Skeletal muscle satellite cell (primary cell): ENCODE results near the gene BOC.

Experiments
- H3K27me3 ChIP-seq: 2 replicates; pipeline ENCODE4 v1.7.0; 2013; ENCODE audit warnings: low read length; ENCODE audit not compliant: control insufficient read depth, insufficient read depth
- H3K36me3 ChIP-seq: 2 replicates; pipeline ENCODE4 v1.7.0; 2013; ENCODE audit warnings: mild to moderate bottlenecking, control low read depth, low read length; ENCODE audit not compliant: insufficient read depth
- H3K4me1 ChIP-seq: 2 replicates; pipeline ENCODE4 v1.7.0; 2013; ENCODE audit warnings: low read length; ENCODE audit not compliant: control insufficient read depth, insufficient read depth
- H3K4me2 ChIP-seq: 2 replicates; pipeline ENCODE4 v1.7.0; 2013; ENCODE audit warnings: mild to moderate bottlenecking, low read length
- H3K4me3 ChIP-seq: 2 replicates; pipeline ENCODE4 v1.7.0; 2013; ENCODE audit warnings: low read length
- H3K9ac ChIP-seq: 2 replicates; pipeline ENCODE4 v1.7.0; 2013; ENCODE audit warnings: mild to moderate bottlenecking, low read depth, low read length, moderate library complexity
- H3K9me3 ChIP-seq: replicated peaks from 2 replicates; pipeline ENCODE4 v1.7.0; 2013; ENCODE audit warnings: mild to moderate bottlenecking, control low read depth, low read length

BOC gene

DNA sequence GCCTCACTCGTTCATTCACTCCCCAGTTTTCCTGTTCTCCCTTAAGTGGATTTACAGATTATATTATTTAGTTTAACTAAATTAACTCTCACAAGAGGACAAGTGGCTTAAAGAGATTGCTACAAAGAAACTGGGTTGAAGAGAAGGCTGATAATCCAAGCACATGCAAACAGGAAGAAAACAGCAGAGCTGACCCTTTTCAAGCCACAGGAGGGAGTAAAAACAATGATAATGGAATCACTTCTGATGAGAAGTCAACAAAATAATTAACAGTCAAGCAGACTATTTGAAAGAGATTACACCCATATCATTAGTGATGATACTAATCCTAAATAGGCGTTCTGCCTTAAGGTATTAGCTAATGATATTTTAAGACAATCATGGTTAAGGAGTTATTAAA lies 31.7 kb downstream of the BOC start:
- Histone ChIP-seq H3K4me3 (no peak overlapping the region), H3K4me1 (peaks cover 40% of the 10 kb centered on the region), H3K9ac (no peak overlapping the region), H3K36me3 (no peaks in the 10 kb centered on the region), H3K4me2 (no peak overlapping the region), H3K27me3 (no peaks in the 10 kb centered on the region), H3K9me3 (no peaks in the 10 kb centered on the region)

DNA sequence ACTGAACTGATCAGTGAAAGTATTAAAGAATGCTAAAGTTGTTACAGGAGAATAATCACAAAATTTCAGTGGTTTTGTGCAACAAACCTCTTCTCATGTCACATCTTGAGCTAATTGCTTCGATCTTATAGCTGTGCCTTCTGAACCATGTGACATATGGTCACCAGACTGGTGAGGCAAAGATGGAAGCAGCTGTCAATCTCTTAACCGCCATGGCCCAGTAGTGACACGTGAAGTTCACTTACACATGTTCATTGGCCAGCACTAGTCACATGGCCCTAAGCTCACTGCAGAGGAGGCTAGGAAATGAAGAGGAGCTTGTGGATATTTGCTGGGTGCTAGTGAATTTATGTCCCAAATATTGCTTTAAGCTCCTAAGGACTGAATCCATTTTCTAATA lies 32.5 kb downstream of the BOC start:
- Histone ChIP-seq H3K36me3 (no peaks in the 10 kb centered on the region), H3K27me3 (no peaks in the 10 kb centered on the region), H3K4me1 (peaks cover 45% of the 10 kb centered on the region)

DNA sequence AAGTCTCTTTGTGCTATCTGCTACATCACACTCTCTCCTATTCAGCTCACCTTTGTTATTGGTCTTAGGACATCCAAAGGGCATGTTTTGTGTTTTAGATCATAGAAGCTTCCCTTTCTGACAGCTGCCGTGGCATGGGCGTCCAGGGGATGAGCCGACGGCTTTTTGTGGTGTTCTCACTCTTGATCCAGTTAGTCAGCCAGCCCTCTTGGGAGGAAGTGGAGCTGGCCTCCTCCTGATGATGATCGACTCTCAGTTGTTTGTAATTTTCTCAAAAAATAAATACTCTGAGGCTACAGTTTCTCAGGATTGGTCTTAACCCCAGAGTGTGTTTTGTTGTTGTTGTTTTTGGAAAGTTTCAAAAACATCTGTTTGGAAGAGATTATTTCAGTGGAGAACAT lies 34.4 kb downstream of the BOC start:
- peak overlapping the region; percentile 10 for H3K9ac ChIP-seq

More for the DNA sequence above, 32.5 kb downstream of the BOC start:
- Histone ChIP-seq H3K9me3 (no peaks in the 10 kb centered on the region), H3K4me2 (no peak overlapping the region), H3K4me3 (no peak overlapping the region), H3K9ac (no peak overlapping the region)

DNA sequence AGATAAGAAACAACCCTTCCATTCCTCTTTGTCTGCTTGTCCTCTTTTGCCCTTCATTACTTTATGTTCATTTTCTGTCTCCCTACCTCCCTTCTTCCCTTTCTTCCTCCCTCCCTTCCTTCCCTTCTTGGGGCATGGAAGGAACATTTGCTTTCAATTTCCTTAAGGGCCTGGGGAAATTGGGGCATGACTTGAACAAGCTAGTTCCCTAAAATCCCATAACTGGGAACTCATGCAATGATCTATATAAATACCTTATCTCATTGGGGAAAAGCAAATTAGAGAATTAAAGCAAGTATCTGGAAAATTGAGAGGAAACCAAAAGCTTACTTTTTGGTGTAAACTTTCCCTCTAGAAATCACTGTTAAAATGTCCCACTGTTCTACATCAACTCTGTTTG lies 35.7 kb downstream of the BOC start:
- peaks cover 45% of the 10 kb centered on the region for H3K4me1 ChIP-seq
- H3K9ac ChIP-seq, result no peak overlapping the region
- H3K4me2 ChIP-seq, result no peak overlapping the region

More for the DNA sequence above, 34.4 kb downstream of the BOC start:
- Histone ChIP-seq H3K4me1 (peaks cover 58% of the 10 kb centered on the region), H3K4me3 (no peak overlapping the region), H3K4me2 (peak overlapping the region; percentile 32), H3K9me3 (no peaks in the 10 kb centered on the region), H3K27me3 (no peaks in the 10 kb centered on the region), H3K36me3 (no peaks in the 10 kb centered on the region)

DNA sequence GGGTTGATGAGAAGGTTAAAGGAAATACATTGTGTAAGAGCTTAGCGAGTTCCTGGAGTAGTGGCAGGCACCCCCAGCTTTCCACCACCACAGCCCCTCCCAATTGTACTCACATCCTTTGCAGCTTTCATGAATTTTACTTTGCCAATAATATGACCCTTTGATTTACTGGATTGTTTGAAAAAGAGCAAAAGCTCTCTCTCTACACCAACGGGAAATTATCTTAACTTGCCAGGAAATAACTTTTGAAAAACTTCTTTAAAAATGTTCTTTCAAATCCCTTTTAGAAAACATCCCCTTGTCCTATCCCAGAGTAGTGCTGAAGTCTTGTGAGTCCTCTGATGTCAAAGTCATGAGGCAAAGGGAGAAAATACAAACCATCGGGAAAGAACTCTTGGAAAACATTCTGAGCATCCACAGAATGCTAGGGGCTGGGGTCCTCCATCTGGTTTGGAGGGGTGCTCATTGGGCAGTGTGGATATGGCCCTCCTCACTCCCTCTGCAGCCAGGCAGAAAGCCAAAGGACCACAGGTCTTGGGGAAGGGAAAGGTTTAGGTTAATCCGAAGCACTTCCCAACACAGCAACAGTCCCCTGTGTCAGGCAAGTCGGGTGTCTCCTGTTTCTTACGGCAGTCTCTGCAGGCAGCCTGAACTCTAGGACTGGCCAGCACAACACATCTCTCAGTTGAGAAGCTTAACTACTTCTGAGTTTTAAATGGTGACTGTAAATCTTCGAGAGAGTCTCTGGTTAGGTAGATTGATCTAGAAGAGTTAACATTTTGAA lies 36.5 kb downstream of the BOC start:
- Histone ChIP-seq H3K4me2 (no peak overlapping the region), H3K9ac (no peak overlapping the region), H3K4me1 (peaks cover 38% of the 10 kb centered on the region)

More for the DNA sequence above, 35.7 kb downstream of the BOC start:
- no peak overlapping the region for H3K4me3 ChIP-seq
- no peaks in the 10 kb centered on the region for H3K9me3 ChIP-seq
- H3K27me3 ChIP-seq, result no peaks in the 10 kb centered on the region
- H3K36me3 ChIP-seq, result no peaks in the 10 kb centered on the region

DNA sequence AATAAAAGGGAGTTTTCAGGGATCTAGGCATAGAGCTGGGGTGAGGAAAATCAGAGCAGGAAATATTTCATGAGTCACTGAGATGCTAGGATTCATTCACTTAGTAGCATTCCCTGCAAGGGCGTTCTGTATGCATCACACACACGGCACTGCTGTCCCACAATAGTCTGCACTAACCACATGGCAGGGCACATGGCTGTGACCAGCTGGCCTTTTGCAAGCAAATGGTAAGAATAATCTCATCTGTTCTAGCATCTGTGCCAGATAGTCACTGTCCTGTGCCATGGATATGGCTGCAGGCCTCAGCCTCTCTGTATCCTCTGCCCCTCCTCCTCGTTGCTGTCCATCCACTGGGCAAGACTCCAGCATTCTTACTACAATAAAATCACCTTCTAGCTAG lies 37.8 kb downstream of the BOC start:
- H3K4me3 ChIP-seq, result no peak overlapping the region
- peaks cover 38% of the 10 kb centered on the region for H3K4me1 ChIP-seq
- H3K9ac ChIP-seq, result peak overlapping the region; percentile 46
- no peaks in the 10 kb centered on the region for H3K36me3 ChIP-seq
- no peaks in the 10 kb centered on the region for H3K9me3 ChIP-seq
- H3K4me2 ChIP-seq, result peak overlapping the region; percentile 22
- no peaks in the 10 kb centered on the region for H3K27me3 ChIP-seq

More for the DNA sequence above, 36.5 kb downstream of the BOC start:
- H3K27me3 ChIP-seq, result no peaks in the 10 kb centered on the region
- H3K36me3 ChIP-seq, result no peaks in the 10 kb centered on the region
- H3K9me3 ChIP-seq, result no peaks in the 10 kb centered on the region
- no peak overlapping the region for H3K4me3 ChIP-seq

DNA sequence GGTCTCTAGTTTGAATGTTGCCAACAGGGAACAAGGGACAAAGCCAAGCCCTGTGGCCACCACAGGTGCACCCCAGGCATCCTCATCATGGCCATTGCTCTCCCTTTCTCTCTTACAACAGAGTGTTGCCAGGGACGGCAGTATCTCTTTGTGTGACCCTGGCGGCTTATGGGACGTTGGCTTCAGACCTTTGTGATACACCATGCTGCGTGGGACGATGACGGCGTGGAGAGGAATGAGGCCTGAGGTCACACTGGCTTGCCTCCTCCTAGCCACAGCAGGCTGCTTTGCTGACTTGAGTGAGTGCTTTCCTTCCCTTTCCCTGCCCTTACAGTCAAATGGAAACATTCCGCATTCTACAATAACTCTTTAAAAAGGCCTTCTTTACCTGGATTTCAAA lies 38.2 kb downstream of the BOC start:
- Histone ChIP-seq H3K27me3 (no peaks in the 10 kb centered on the region), H3K9ac (peak overlapping the region; percentile 46), H3K4me1 (peaks cover 42% of the 10 kb centered on the region)

DNA sequence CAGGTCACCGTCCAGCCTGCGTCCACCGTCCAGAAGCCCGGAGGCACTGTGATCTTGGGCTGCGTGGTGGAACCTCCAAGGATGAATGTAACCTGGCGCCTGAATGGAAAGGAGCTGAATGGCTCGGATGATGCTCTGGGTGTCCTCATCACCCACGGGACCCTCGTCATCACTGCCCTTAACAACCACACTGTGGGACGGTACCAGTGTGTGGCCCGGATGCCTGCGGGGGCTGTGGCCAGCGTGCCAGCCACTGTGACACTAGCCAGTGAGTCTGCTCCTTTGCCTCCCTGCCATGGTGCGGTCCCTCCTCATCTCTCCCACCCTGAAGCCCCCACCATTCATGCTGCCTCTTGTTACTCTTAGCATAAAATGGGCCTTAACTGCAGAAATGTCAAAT lies 39.2 kb downstream of the BOC start:
- H3K9ac ChIP-seq, result no peak overlapping the region
- no peak overlapping the region for H3K4me3 ChIP-seq
- peaks cover 47% of the 10 kb centered on the region for H3K4me1 ChIP-seq
- H3K27me3 ChIP-seq, result no peaks in the 10 kb centered on the region
- H3K36me3 ChIP-seq, result no peaks in the 10 kb centered on the region
- H3K4me2 ChIP-seq, result no peak overlapping the region
- H3K9me3 ChIP-seq, result no peaks in the 10 kb centered on the region

More for the DNA sequence above, 38.2 kb downstream of the BOC start:
- H3K4me2 ChIP-seq, result peak overlapping the region; percentile 22
- H3K36me3 ChIP-seq, result no peaks in the 10 kb centered on the region
- H3K4me3 ChIP-seq, result no peak overlapping the region
- H3K9me3 ChIP-seq, result no peaks in the 10 kb centered on the region

DNA sequence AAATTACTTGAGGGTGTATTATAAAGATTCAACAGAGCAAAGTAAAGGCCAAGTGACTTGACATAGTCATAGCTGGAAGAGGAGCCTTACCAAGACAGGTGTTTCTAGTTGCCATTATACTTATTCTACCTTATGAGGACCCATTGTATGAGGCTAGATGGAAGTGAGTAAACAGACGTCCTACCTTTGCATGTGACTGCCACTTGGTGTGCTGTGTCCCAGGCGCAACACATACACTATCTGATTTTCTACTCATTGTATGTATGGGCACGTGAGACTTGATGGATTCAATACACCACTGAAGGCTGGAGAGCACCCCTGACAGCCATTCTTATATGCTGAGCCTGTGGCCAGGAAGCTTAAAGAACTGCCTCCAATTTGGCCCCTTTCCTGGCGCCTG lies 40.5 kb downstream of the BOC start:
- H3K9ac ChIP-seq, result no peak overlapping the region

DNA sequence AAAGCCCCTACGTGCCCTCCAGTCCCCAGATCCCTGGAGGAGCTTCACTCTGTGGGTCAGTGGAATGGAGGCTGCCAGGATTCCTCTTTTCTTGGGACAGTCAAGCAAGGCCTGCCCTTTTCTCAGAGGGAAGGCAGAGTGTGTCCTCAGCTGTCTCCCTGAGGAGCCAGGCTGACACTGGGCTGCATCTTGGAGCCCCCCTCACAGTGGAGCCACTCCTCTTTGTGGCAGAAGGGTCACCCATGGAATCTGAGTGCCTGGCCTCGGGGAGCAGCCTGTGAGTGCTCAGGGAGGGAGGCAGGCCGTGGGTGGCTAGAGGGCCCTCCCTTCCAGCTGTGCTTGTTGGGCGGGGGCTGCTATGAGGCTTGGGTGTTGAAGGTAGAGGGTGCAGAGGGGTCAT lies 41.2 kb downstream of the BOC start:
- H3K4me2 ChIP-seq, result no peak overlapping the region
- no peak overlapping the region for H3K9ac ChIP-seq
- no peaks in the 10 kb centered on the region for H3K36me3 ChIP-seq
- no peak overlapping the region for H3K4me3 ChIP-seq
- peaks cover 43% of the 10 kb centered on the region for H3K4me1 ChIP-seq
- no peaks in the 10 kb centered on the region for H3K27me3 ChIP-seq
- no peaks in the 10 kb centered on the region for H3K9me3 ChIP-seq

More for the DNA sequence above, 40.5 kb downstream of the BOC start:
- no peak overlapping the region for H3K4me2 ChIP-seq
- H3K36me3 ChIP-seq, result no peaks in the 10 kb centered on the region
- peaks cover 43% of the 10 kb centered on the region for H3K4me1 ChIP-seq
- H3K4me3 ChIP-seq, result no peak overlapping the region
- H3K9me3 ChIP-seq, result no peaks in the 10 kb centered on the region
- H3K27me3 ChIP-seq, result no peaks in the 10 kb centered on the region

DNA sequence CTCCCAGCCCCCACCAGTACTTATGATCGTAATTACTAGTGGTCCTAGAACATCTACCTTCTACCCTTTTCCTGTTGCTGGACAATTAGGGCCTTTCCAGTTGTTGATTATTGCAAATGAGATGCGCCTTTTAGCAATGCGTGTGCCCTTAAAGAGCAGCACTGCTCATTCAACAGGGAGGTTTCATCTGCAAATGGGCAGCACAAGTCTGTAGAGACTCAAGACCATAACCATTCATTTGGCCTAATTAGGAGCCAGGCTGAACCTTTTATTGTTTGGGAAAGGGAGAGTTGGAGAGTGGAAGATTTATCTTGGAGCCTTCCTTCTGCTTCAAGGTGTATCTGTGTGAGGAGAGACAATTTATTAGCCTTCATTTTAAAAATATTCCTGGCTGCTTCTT lies 42.3 kb downstream of the BOC start:
- Histone ChIP-seq H3K36me3 (no peaks in the 10 kb centered on the region), H3K27me3 (no peaks in the 10 kb centered on the region), H3K4me1 (peaks cover 33% of the 10 kb centered on the region), H3K9ac (no peak overlapping the region), H3K9me3 (no peaks in the 10 kb centered on the region), H3K4me3 (no peak overlapping the region), H3K4me2 (no peak overlapping the region)
